Caco-2 (cell line): ENCODE results near the gene COG4. TPM values are rescaled to one million over a fixed set of nuclear protein-coding genes. Genes with fewer than 3 reads are reported as not detected.

ENCODE experiments used
- BruUV-seq: library from RNA; stranded (reverse); fragments of 400-500 nt; replicated peaks from 2 replicates; lab custom pipeline; 2021; lab: Mats Ljungman, UMichigan
- CTCF ChIA-PET: fragments of 300-600 bp; sonication (Branson Sonifier 250); formaldehyde crosslinking; loops from one replicate; lab custom pipeline; 2022; ENCODE audit warnings: antibody characterized with exemption; lab: Charles Lee
- POLR2A ChIA-PET: fragments of 300-600 bp; sonication (Branson Sonifier 250); formaldehyde crosslinking; loops from one replicate; lab custom pipeline; 2022; ENCODE audit warnings: antibody characterized with exemption; lab: Charles Lee
- DNase-seq, 2 experiments: peaks; one replicate each; pipeline versions ENCODE4 v3.0.0 to v3.0.0-alpha.2; 2020 to 2022
- H3K27me3 ChIP-seq: replicated peaks from 2 replicates; pipeline ENCODE4 v1.6.0; 2011; ENCODE audit warnings: low read length; ENCODE audit not compliant: control insufficient read depth, insufficient read depth
- H3K36me3 ChIP-seq: 2 replicates; pipeline ENCODE4 v1.5.1; 2011; ENCODE audit warnings: low read length; ENCODE audit not compliant: control insufficient read depth, insufficient read depth
- H3K4me1 ChIP-seq: fragments of 250-450 bp; sonication (Bioruptor Pico); 2 replicates; pipeline ENCODE4 v1.5.1; 2020; ENCODE audit warnings: mild to moderate bottlenecking
- H3K4me3 ChIP-seq: 2 replicates; pipeline ENCODE4 v1.5.1; 2011; ENCODE audit warnings: low read depth, mild to moderate bottlenecking, control low read depth, low read length
- H3K9me3 ChIP-seq: fragments of 250-450 bp; sonication (Bioruptor Pico); 2 replicates; pipeline ENCODE4 v1.5.1; 2020; ENCODE audit warnings: mild to moderate bottlenecking, moderate library complexity
- H3K27ac Mint-ChIP-seq: one replicate; pipeline ENCODE4 v1.8.0; 2022; ENCODE audit warnings: mixed read lengths; ENCODE audit not compliant: unreplicated experiment
- H3K27me3 Mint-ChIP-seq: one replicate; pipeline ENCODE4 v1.8.0; 2022; ENCODE audit warnings: mixed read lengths; ENCODE audit not compliant: insufficient read depth, unreplicated experiment
- H3K36me3 Mint-ChIP-seq: one replicate; pipeline ENCODE4 v1.8.0; 2022; ENCODE audit warnings: mild to moderate bottlenecking, mixed read lengths; ENCODE audit not compliant: insufficient read depth, unreplicated experiment
- H3K4me1 Mint-ChIP-seq: one replicate; pipeline ENCODE4 v1.8.0; 2022; ENCODE audit warnings: low read depth, mixed read lengths; ENCODE audit not compliant: unreplicated experiment
- H3K4me3 Mint-ChIP-seq: one replicate; pipeline ENCODE4 v1.8.0; 2022; ENCODE audit warnings: mild to moderate bottlenecking, moderate library complexity, mixed read lengths; ENCODE audit not compliant: unreplicated experiment
- H3K9me3 Mint-ChIP-seq: one replicate; pipeline ENCODE4 v1.8.0; 2022; ENCODE audit warnings: mixed read lengths; ENCODE audit not compliant: unreplicated experiment
- CTCF ChIP-seq, 2 experiments: fragments of 200-600 bp in 1 of 2; IDR thresholded peaks; 1 replicate in 1 of 2; 2 replicates in 1 of 2; pipeline versions ENCODE4 v1.5.1 to v1.8.0; 2011 to 2022; ENCODE audit warnings: antibody characterized with exemption in 1 of 2, control low read depth in 1 of 2, inconsistent platforms in 1 of 2, low read depth in 1 of 2, low read length in 1 of 2, mild to moderate bottlenecking in 1 of 2, moderate library complexity in 1 of 2; ENCODE audit not compliant: insufficient read depth in 1 of 2, severe bottlenecking in 1 of 2, unreplicated experiment in 1 of 2
- intact Hi-C: fragments of 100-400 bp; cut with micrococcal nuclease; formaldehyde crosslinking; loops from one replicate; pipeline ENCODE4 v1.10.0; 2022; ENCODE audit not compliant: unreplicated experiment
- total RNA-seq: library from RNA; stranded (reverse); gene quantifications from 2 replicates; pipeline ENCODE4 v1.2.3, GENCODE V29; 2022

The COG4 gene
- total RNA-seq, 1 experiment from 2014 or later = 88.5 TPM

- Mint-ChIP-seq H3K4me1 (peaks cover 57% of the 10 kb centered on the region), H3K27me3 (no peaks in the 10 kb centered on the region), H3K36me3 (peaks cover 23% of the 10 kb centered on the region), H3K27ac (peak overlapping the region; percentile 12), H3K9me3 (no peaks in the 10 kb centered on the region), H3K4me3 (no peak overlapping the region)
- Histone ChIP-seq H3K4me3 (no peak overlapping the region), H3K36me3 (no peaks in the 10 kb centered on the region; the same call in none of the 2 replicates), H3K27me3 (no peaks in the 10 kb centered on the region), H3K9me3 (no peaks in the 10 kb centered on the region), H3K4me1 (peaks cover 55% of the 10 kb centered on the region)
- POLR2A ChIA-PET = interaction anchor here (0.8 kb wide), 1 partner anchor 11 kb away, joined by 3 read pairs; no protein-coding TSS in a partner anchor
- TF ChIP-seq CTCF (IDR thresholded peaks at IDR 0.05; ENCODE audit: insufficient read depth in 1 of 2, low read depth in 1 of 2, low read length in 1 of 2, severe bottlenecking in 1 of 2, unreplicated experiment in 1 of 2) = no peak
- BruUV-seq = no TSS peak
- intact Hi-C loops = no loop called here
- no peak for DNase-seq
- CTCF ChIA-PET = interaction anchor here (0.6 to 1.6 kb wide), 3 partner anchors 19 to 221 kb away, joined by 3 to 5 read pairs (median 5); no protein-coding TSS in a partner anchor
These were observed 91.0 kb downstream of the COG4 start for GRCh38 chr16:70432356-70432722.

- TF ChIP-seq CTCF (IDR thresholded peaks at IDR 0.05; ENCODE audit: insufficient read depth in 1 of 2, low read depth in 1 of 2, low read length in 1 of 2, severe bottlenecking in 1 of 2, unreplicated experiment in 1 of 2) = no peak
- no TSS peak for BruUV-seq
- CTCF ChIA-PET = no interaction called here
- Histone ChIP-seq H3K9me3 (no peaks in the 10 kb centered on the region), H3K4me3 (no peak overlapping the region), H3K36me3 (no peaks in the 10 kb centered on the region; the same call in none of the 2 replicates), H3K27me3 (no peaks in the 10 kb centered on the region), H3K4me1 (peaks cover 56% of the 10 kb centered on the region)
- intact Hi-C loops = no loop called here
- Mint-ChIP-seq H3K36me3 (peaks cover 35% of the 10 kb centered on the region), H3K4me3 (peak overlapping the region; percentile 50), H3K27ac (peak overlapping the region; percentile 98), H3K27me3 (no peaks in the 10 kb centered on the region), H3K4me1 (peaks cover 52% of the 10 kb centered on the region), H3K9me3 (no peaks in the 10 kb centered on the region)
- peak; percentile 74 to 80 for DNase-seq
- POLR2A ChIA-PET = no interaction called here
These were observed 92.5 kb downstream of the COG4 start for GRCh38 chr16:70430667-70431536.

Other genes starting within 250 kb of the COG4 start
- gene AARS1, start 234.0 kb downstream of the COG4 start, total RNA-seq = 366 and 449 TPM in 2 replicates
- 72.4 and 74.5 TPM in 2 replicates for gene DDX19B, start 224.4 kb downstream of the COG4 start, total RNA-seq
- gene DDX19A, start 176.7 kb downstream of the COG4 start, total RNA-seq = 62.0 and 72.5 TPM in 2 replicates
- 30.3 and 31.1 TPM in 2 replicates for gene ST3GAL2, start 84.5 kb downstream of the COG4 start, total RNA-seq
- 25.5 and 27.9 TPM in 2 replicates for gene FCSK, start 69.0 kb downstream of the COG4 start, total RNA-seq
- 387 and 439 TPM in 2 replicates for gene SF3B3, start 262 bp upstream of the COG4 start, total RNA-seq
- gene IL34, start 123.0 kb upstream of the COG4 start, total RNA-seq = 0.49 and 0.50 TPM in 2 replicates
- gene MTSS2, start 162.5 kb upstream of the COG4 start, total RNA-seq = 45.5 and 64.1 TPM in 2 replicates